Endothelial cell of umbilical vein (primary cell): ENCODE measurements around the gene APOLD1. TPM values are rescaled to one million over a fixed set of nuclear protein-coding genes. Genes with fewer than 3 reads are reported as not detected.

Experiments
- BruUV-seq: library from RNA; stranded (reverse); fragments of 400-500 nt; replicated peaks from 2 replicates; lab custom pipeline; 2021; lab: Mats Ljungman, UMichigan
- CTCF ChIA-PET: fragments of 300-600, 350-600 bp; sonication (Branson Sonifier 250); formaldehyde crosslinking; loops from one replicate; lab custom pipeline; 2021; ENCODE audit warnings: antibody characterized with exemption, inconsistent platforms; lab: Charles Lee
- POLR2A ChIA-PET: fragments of 300-600, 350-600 bp; sonication (Branson Sonifier 250); formaldehyde crosslinking; loops from one replicate; lab custom pipeline; 2021; ENCODE audit warnings: antibody characterized with exemption, inconsistent platforms; lab: Charles Lee
- DNase-seq: peaks from one replicate; pipeline ENCODE4 v3.0.0-alpha.2; 2011; ENCODE audit warnings: low read depth, low spot score
- FAIRE-seq: peaks from 2 replicates; lab custom pipeline; 2011; peaks lifted over from hg19 to GRCh38; lab: Jason Lieb, UNC
- H2AFZ ChIP-seq: 2 replicates; pipeline ENCODE4 v1.6.0; 2012; ENCODE audit warnings: low read depth, low read length, control low read depth, inconsistent platforms
- H3K27ac ChIP-seq: 2 replicates; pipeline ENCODE4 v1.5.1; 2011; ENCODE audit warnings: low read depth, mild to moderate bottlenecking, control low read depth, low read length, moderate library complexity; ENCODE audit not compliant: insufficient read depth
- H3K27me3 ChIP-seq, 2 experiments: 2 replicates each; pipeline versions ENCODE4 v1.6.0 to v1.6.1; 2011; ENCODE audit warnings: low read length in 2 of 2, mixed read lengths in 1 of 2; ENCODE audit not compliant: control insufficient read depth in 2 of 2, insufficient read depth in 2 of 2
- H3K36me3 ChIP-seq, 2 experiments: 2 replicates in 1 of 2; 3 replicates in 1 of 2; pipeline ENCODE4 v1.5.1; 2011; ENCODE audit warnings: low read length in 2 of 2, mild to moderate bottlenecking in 1 of 2, moderate library complexity in 1 of 2; ENCODE audit not compliant: control insufficient read depth in 2 of 2, insufficient read depth in 2 of 2; ENCODE audit errors: extremely low read depth in 1 of 2
- H3K4me1 ChIP-seq: 3 replicates; pipeline ENCODE4 v1.5.1; 2011; ENCODE audit warnings: mild to moderate bottlenecking, low read length; ENCODE audit not compliant: control insufficient read depth, insufficient read depth; ENCODE audit errors: extremely low read depth
- H3K4me2 ChIP-seq: 2 replicates; pipeline ENCODE4 v1.6.1; 2011; ENCODE audit warnings: low read length, control low read depth, mixed read lengths; ENCODE audit not compliant: insufficient read depth
- H3K4me3 ChIP-seq, 3 experiments: fragments of 200-600 bp in 1 of 3; sonication (generic), shearing (Covaris generic) in 1 of 3; replicated peaks in 1 of 3; 2 replicates each; pipeline ENCODE4 v1.5.1; 2011 to 2016; ENCODE audit warnings: control low read depth in 3 of 3, low read length in 3 of 3, mild to moderate bottlenecking in 2 of 3, inconsistent platforms in 1 of 3, low read depth in 1 of 3, moderate library complexity in 1 of 3; ENCODE audit not compliant: insufficient read depth in 1 of 3
- H3K79me2 ChIP-seq: 2 replicates; pipeline ENCODE4 v1.6.0; 2012; ENCODE audit warnings: low read length, inconsistent platforms; ENCODE audit not compliant: control insufficient read depth, insufficient read depth
- H3K9ac ChIP-seq: replicated peaks from 2 replicates; pipeline ENCODE3; 2011; ENCODE audit warnings: low read length, control low read depth; ENCODE audit not compliant: insufficient read depth; ENCODE audit errors: extremely low read depth
- H3K9me1 ChIP-seq: replicated peaks from 3 replicates; pipeline ENCODE4 v1.6.0; 2011; ENCODE audit warnings: mild to moderate bottlenecking, low read length; ENCODE audit not compliant: control insufficient read depth, insufficient read depth; ENCODE audit errors: extremely low read depth
- H3K9me3 ChIP-seq: replicated peaks from 2 replicates; pipeline ENCODE4 v1.5.1; 2012; ENCODE audit warnings: low read length, inconsistent platforms; ENCODE audit not compliant: control insufficient read depth, insufficient read depth
- H4K20me1 ChIP-seq: replicated peaks from 2 replicates; pipeline ENCODE3; 2011; ENCODE audit warnings: mild to moderate bottlenecking, low read length; ENCODE audit not compliant: control insufficient read depth, insufficient read depth; ENCODE audit errors: extremely low read depth
- FOS ChIP-seq: IDR thresholded peaks from 2 replicates; pipeline ENCODE4 v1.6.1; 2011; ENCODE audit warnings: mild to moderate bottlenecking, low read length, moderate library complexity, borderline replicate concordance; ENCODE audit not compliant: insufficient read depth
- GATA2 ChIP-seq: IDR thresholded peaks from 2 replicates; pipeline ENCODE4 v1.7.0; 2011; ENCODE audit warnings: low read depth, mild to moderate bottlenecking, moderate library complexity, mixed read lengths, low read length; ENCODE audit not compliant: insufficient read length, insufficient read depth
- dilution Hi-C: fragments of 300-500 bp; cut with MboI; formaldehyde crosslinking; loops from one replicate; pipeline ENCODE4 v1.15.0; 2019; ENCODE audit warnings: low sequenced_read_pairs; ENCODE audit not compliant: extremely low pct_ligation_motif_present
- intact Hi-C: fragments of 100-400 bp; cut with micrococcal nuclease; formaldehyde crosslinking; loops from one replicate; pipeline ENCODE4 v1.10.0; 2022
- polyA plus RNA-seq, 4 experiments: library from polyadenylated mRNA; depleted of rRNA in 3 of 4; stranded (reverse) in 3 of 4; unstranded in 1 of 4; fragments of >200 nt; gene quantifications; 2 replicates each; pipeline versions ENCODE4 v1.2.1 to v1.2.3, GENCODE V29; 2011 to 2012; ENCODE audit warnings: missing spikeins in 1 of 4
- total RNA-seq: library from RNA; stranded (reverse); gene quantifications from 2 replicates; pipeline ENCODE4 v1.2.3, GENCODE V29; 2021

APOLD1 gene
- total and polyA plus RNA-seq, 2 donors (not counting 3 experiments of a cell fraction or from before 2014, with no cell fraction given): 3.7 to 6.0 TPM

DNA sequence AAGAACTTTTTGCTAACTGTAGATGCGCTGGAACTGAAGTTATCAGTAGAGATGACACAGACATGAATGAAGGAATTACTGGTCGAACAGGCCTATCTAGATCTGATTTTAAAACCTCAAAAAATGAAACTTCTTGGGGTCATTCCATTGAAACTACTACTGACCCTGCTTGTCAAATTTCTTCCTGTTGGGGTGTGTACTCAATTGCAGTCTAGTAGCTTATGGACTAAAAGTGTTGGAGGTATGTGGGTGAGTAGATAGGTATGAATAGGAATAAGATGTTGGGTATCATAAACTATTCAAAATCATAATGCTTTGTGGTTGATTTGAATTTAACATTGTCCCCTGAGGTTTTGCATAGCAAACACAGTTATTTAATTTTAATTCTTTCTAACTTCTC is 9.2 kb downstream of the APOLD1 start:
- BruUV-seq: no TSS peak
- H3K27me3 ChIP-seq: no peaks in the 10 kb centered on the region
- TF ChIP-seq GATA2: no peak
- POLR2A ChIA-PET: no interaction called here
- H3K9me3 ChIP-seq: no peaks in the 10 kb centered on the region
- DNase-seq (no peak), FAIRE-seq (no peak)
- no peaks in the 10 kb centered on the region for H3K36me3 ChIP-seq
- no peak overlapping the region for H2AFZ ChIP-seq
- H3K9me1 ChIP-seq: no peaks in the 10 kb centered on the region
- no peak overlapping the region for H3K4me3 ChIP-seq
- intact Hi-C loops (no loop called here), dilution Hi-C loops (no loop called here)
- CTCF ChIA-PET: interaction anchor here (1.0 to 2.1 kb wide), 2 partner anchors 42 to 417 kb away, joined by 4 to 6 read pairs; no protein-coding TSS in a partner anchor
- H3K9ac ChIP-seq: no peak overlapping the region
- no peak overlapping the region for H3K27ac ChIP-seq
- H3K4me1 ChIP-seq: no peaks in the 10 kb centered on the region
- H3K4me2 ChIP-seq: no peak overlapping the region
- H3K79me2 ChIP-seq: no peaks in the 10 kb centered on the region
- no peaks in the 10 kb centered on the region for H4K20me1 ChIP-seq

DNA sequence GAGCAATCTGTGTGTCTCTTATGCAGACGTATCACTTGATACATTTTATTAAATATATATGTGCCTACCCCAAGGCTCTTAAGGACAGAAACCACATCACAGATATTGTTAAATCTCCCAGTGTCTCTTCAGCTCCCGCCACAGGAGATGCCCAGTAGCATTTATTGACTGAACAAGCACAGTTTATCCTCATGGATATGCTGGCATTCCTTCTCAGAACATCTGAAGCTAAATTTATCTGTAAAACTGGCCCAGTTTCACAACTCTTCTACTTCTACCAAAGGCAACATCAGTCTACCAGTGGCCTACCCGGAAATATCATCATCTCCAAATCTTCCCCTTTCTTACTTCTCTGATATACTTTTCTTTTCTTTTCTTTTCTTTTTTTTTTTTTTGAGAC is 10.7 kb downstream of the APOLD1 start:
- Histone ChIP-seq H3K9ac (no peak overlapping the region), H4K20me1 (no peaks in the 10 kb centered on the region), H3K36me3 (no peaks in the 10 kb centered on the region), H3K27ac (no peak overlapping the region), H3K4me3 (no peak overlapping the region), H3K79me2 (no peaks in the 10 kb centered on the region), H3K4me2 (no peak overlapping the region), H3K27me3 (no peaks in the 10 kb centered on the region), H3K9me3 (no peaks in the 10 kb centered on the region), H2AFZ (no peak overlapping the region), H3K4me1 (no peaks in the 10 kb centered on the region), H3K9me1 (no peaks in the 10 kb centered on the region)
- DNase-seq (no peak), FAIRE-seq (no peak)
- ChIA-PET POLR2A (no interaction called here), CTCF (no interaction called here)
- dilution Hi-C loops (no loop called here), intact Hi-C loops (no loop called here)
- no TSS peak for BruUV-seq
- no peak for TF ChIP-seq FOS
